ENCODE results near the gene PDE4C.

Gene PDE4C

GRCh38 chr19:18253716-18254115 is 27.5 kb upstream of the PDE4C start:
- no peak for DNase-seq

GRCh38 chr19:18253130-18253529 is 26.9 kb upstream of the PDE4C start:
- no peak for DNase-seq

GRCh38 chr19:18252370-18252717 is 26.1 kb upstream of the PDE4C start:
- no peak for DNase-seq

GRCh38 chr19:18251587-18252369 is 25.5 kb upstream of the PDE4C start:
- DNase-seq = peak; percentile 77

- DNase-seq = no peak
Observed at GRCh38 chr19:18249834-18250233, 23.6 kb upstream of the PDE4C start.

- DNase-seq = no peak
Observed at GRCh38 chr19:18245297-18245696, 19.1 kb upstream of the PDE4C start.

GRCh38 chr19:18239303-18239702 is 13.1 kb upstream of the PDE4C start:
- DNase-seq = no peak

- no peak for DNase-seq
Observed at GRCh38 chr19:18234194-18234593, 8.0 kb upstream of the PDE4C start.

GRCh38 chr19:18233224-18233825 is 7.1 kb upstream of the PDE4C start:
- peak; percentile 32 for DNase-seq

- DNase-seq = peak; percentile 63
Observed at GRCh38 chr19:18232540-18233223, 6.4 kb upstream of the PDE4C start.

- peak; percentile 81 for DNase-seq
Observed at GRCh38 chr19:18231775-18232174, 5.5 kb upstream of the PDE4C start.

- DNase-seq = no peak
Observed at GRCh38 chr19:18230941-18231734, 4.9 kb upstream of the PDE4C start.

- no peak for DNase-seq
Observed at GRCh38 chr19:18229915-18230314, 3.7 kb upstream of the PDE4C start.

GRCh38 chr19:18229474-18229873 is 3.2 kb upstream of the PDE4C start:
- DNase-seq = no peak

GRCh38 chr19:18227781-18228271 is 1.6 kb upstream of the PDE4C start:
- no peak for DNase-seq

- DNase-seq = no peak
Observed at GRCh38 chr19:18226956-18227780, 930 bp upstream of the PDE4C start.

- no peak for DNase-seq
Observed at GRCh38 chr19:18225355-18225701, 910 bp downstream of the PDE4C start.

GRCh38 chr19:18224525-18225354 is 1.5 kb downstream of the PDE4C start:
- peak; percentile 51 for DNase-seq

- DNase-seq = peak; percentile 39
Observed at GRCh38 chr19:18223860-18224524, 2.2 kb downstream of the PDE4C start.

GRCh38 chr19:18221815-18222725 is 4.2 kb downstream of the PDE4C start:
- no peak for DNase-seq
